Calu3 (cell line): ENCODE data around the gene MAP2K2. TPM values are rescaled to one million over a fixed set of nuclear protein-coding genes. Genes with fewer than 3 reads are reported as not detected.

Source experiments
- BruUV-seq: library from RNA; stranded (reverse); fragments of 400-500 nt; replicated peaks from 2 replicates; lab custom pipeline; 2021; lab: Mats Ljungman, UMichigan
- CTCF ChIA-PET: fragments of 300-600 bp; sonication (Branson Sonifier 250); formaldehyde crosslinking; loops from one replicate; lab custom pipeline; 2022; ENCODE audit warnings: antibody characterized with exemption; lab: Charles Lee
- DNase-seq: peaks from one replicate; pipeline ENCODE4 v3.0.0; 2022
- H3K27ac Mint-ChIP-seq: one replicate; pipeline ENCODE4 v1.8.0; 2022; ENCODE audit warnings: mixed read lengths; ENCODE audit not compliant: unreplicated experiment
- H3K27me3 Mint-ChIP-seq: one replicate; pipeline ENCODE4 v1.8.0; 2022; ENCODE audit warnings: mixed read lengths; ENCODE audit not compliant: unreplicated experiment
- H3K36me3 Mint-ChIP-seq: one replicate; pipeline ENCODE4 v1.8.0; 2022; ENCODE audit warnings: mild to moderate bottlenecking, moderate library complexity, mixed read lengths; ENCODE audit not compliant: insufficient read depth, unreplicated experiment
- H3K4me1 Mint-ChIP-seq: one replicate; pipeline ENCODE4 v1.8.0; 2022; ENCODE audit warnings: mild to moderate bottlenecking, low read depth, mixed read lengths; ENCODE audit not compliant: unreplicated experiment
- H3K4me3 Mint-ChIP-seq: one replicate; pipeline ENCODE4 v1.8.0; 2022; ENCODE audit warnings: mild to moderate bottlenecking, low read depth, moderate library complexity, mixed read lengths; ENCODE audit not compliant: unreplicated experiment
- H3K9me3 Mint-ChIP-seq: one replicate; pipeline ENCODE4 v1.8.0; 2022; ENCODE audit warnings: low read depth, mixed read lengths; ENCODE audit not compliant: unreplicated experiment
- intact Hi-C: fragments of 100-400 bp; cut with micrococcal nuclease; formaldehyde crosslinking; loops from one replicate; pipeline ENCODE4 v1.10.0; 2022; ENCODE audit not compliant: unreplicated experiment
- total RNA-seq: library from RNA; stranded (reverse); gene quantifications from 2 replicates; pipeline ENCODE4 v1.2.3, GENCODE V29; 2022
- TF ChIP-seq, protein P1 (sequence below): fragments of 200-600 bp; IDR thresholded peaks from one replicate; pipeline ENCODE4 v1.8.0; 2022; ENCODE audit warnings: antibody characterized with exemption; ENCODE audit not compliant: unreplicated experiment

Gene MAP2K2
- total RNA-seq, 1 experiment from 2014 or later: 114 TPM

GRCh38 chr19:4113398-4114088 is 10.4 kb downstream of the MAP2K2 start:
- DNase-seq: no peak
- TF ChIP-seq, protein P1, sequence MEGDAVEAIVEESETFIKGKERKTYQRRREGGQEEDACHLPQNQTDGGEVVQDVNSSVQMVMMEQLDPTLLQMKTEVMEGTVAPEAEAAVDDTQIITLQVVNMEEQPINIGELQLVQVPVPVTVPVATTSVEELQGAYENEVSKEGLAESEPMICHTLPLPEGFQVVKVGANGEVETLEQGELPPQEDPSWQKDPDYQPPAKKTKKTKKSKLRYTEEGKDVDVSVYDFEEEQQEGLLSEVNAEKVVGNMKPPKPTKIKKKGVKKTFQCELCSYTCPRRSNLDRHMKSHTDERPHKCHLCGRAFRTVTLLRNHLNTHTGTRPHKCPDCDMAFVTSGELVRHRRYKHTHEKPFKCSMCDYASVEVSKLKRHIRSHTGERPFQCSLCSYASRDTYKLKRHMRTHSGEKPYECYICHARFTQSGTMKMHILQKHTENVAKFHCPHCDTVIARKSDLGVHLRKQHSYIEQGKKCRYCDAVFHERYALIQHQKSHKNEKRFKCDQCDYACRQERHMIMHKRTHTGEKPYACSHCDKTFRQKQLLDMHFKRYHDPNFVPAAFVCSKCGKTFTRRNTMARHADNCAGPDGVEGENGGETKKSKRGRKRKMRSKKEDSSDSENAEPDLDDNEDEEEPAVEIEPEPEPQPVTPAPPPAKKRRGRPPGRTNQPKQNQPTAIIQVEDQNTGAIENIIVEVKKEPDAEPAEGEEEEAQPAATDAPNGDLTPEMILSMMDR: no peak
- no peaks in the 10 kb centered on the region for H3K4me1 Mint-ChIP-seq
- intact Hi-C loops: no loop called here
- H3K4me3 Mint-ChIP-seq: no peak overlapping the region
- CTCF ChIA-PET: no interaction called here
- H3K27me3 Mint-ChIP-seq: no peaks in the 10 kb centered on the region
- peaks cover 36% of the 10 kb centered on the region for H3K36me3 Mint-ChIP-seq
- no peak overlapping the region for H3K27ac Mint-ChIP-seq
- no TSS peak for BruUV-seq
- no peaks in the 10 kb centered on the region for H3K9me3 Mint-ChIP-seq

- CTCF ChIA-PET: no interaction called here
- DNase-seq: no peak
- no TSS peak for BruUV-seq
- H3K4me1 Mint-ChIP-seq: no peaks in the 10 kb centered on the region
- intact Hi-C loops: no loop called here
- H3K27me3 Mint-ChIP-seq: no peaks in the 10 kb centered on the region
- no peak overlapping the region for H3K4me3 Mint-ChIP-seq
- peaks cover 39% of the 10 kb centered on the region for H3K36me3 Mint-ChIP-seq
- no peak overlapping the region for H3K27ac Mint-ChIP-seq
- TF ChIP-seq, protein P1: no peak
- no peaks in the 10 kb centered on the region for H3K9me3 Mint-ChIP-seq
Observed at GRCh38 chr19:4112367-4112766, 11.6 kb downstream of the MAP2K2 start.

DNA sequence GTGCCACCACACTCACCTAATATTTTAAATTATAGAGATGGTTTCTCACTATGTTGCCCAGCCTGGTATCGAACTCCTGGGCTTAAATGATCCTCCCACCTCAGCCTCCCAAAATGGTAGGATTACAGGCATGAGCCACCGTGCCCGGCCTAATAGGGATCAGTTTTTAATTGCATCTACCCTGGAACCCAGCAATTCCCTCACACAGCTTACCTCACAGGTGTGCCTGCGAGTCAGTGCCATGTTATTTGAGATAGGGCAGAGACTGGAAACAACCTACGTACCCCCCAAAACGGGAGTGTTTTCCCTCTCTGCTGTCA is 14.3 kb downstream of the MAP2K2 start:
- TF ChIP-seq, protein P1: no peak
- peaks cover 32% of the 10 kb centered on the region for H3K36me3 Mint-ChIP-seq
- CTCF ChIA-PET: no interaction called here
- no TSS peak for BruUV-seq
- no peaks in the 10 kb centered on the region for H3K9me3 Mint-ChIP-seq
- no peak overlapping the region for H3K27ac Mint-ChIP-seq
- no peak for DNase-seq
- H3K4me1 Mint-ChIP-seq: no peaks in the 10 kb centered on the region
- intact Hi-C loops: no loop called here
- no peaks in the 10 kb centered on the region for H3K27me3 Mint-ChIP-seq
- H3K4me3 Mint-ChIP-seq: no peak overlapping the region

DNA sequence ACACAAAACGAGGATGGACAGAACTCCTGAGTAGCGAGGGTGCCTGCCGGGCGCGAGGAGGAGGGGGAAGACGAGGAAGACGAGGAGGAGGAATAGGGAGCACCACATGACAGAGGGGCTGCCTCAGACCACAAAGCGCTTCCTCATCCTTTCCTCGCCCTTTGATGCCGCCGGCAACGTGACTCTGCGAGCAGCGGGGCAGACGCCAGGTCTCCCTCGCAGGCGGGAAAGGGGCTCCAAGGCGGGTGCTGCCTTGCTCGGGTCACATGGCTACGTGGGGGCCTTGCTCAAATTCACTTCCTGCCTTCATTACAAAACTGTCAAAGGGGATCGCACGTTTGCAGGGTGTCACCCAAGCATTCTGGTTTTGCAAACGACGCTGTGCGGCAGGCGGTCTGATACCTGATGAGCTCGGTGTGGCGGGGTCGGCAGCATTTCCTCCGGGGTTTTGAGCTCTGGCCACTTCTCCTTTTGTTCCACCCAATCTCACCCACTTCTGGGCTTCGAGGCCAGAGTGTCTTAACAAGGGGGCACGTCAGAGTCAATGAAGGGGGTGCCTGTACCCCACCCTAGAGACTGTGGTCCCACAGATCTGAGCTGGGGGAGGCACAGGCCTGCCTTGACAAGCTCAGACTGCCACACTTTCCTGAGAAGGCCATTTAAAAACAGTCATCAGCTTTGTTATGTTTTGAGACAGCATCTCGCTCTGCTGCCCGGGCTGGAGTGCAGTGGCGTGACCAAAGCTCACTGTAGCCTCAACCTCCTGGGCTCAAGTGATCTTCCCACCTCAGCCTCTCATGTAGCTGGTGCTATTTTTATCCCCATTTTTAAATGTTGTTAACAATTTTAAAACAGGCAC is 14.9 kb downstream of the MAP2K2 start:
- Mint-ChIP-seq H3K27me3 (no peaks in the 10 kb centered on the region), H3K36me3 (peaks cover 32% of the 10 kb centered on the region), H3K4me1 (no peaks in the 10 kb centered on the region), H3K27ac (no peak overlapping the region), H3K4me3 (no peak overlapping the region), H3K9me3 (no peaks in the 10 kb centered on the region)
- BruUV-seq: TSS peak; percentile 7
- intact Hi-C loops: no loop called here
- no peak for DNase-seq
- TF ChIP-seq, protein P1: no peak
- CTCF ChIA-PET: no interaction called here
